H1 (cell line): Measurements from ENCODE around the gene FGF21. TPM values are rescaled to one million over a fixed set of nuclear protein-coding genes. Genes with fewer than 3 reads are reported as not detected.
A peak's percentile ranks its signal among the peaks of the same experiment; 100 is the strongest.

Source experiments
- CTCF ChIA-PET: fragments of 300-600 bp; sonication (Branson Sonifier 250); formaldehyde crosslinking; loops from one replicate; lab custom pipeline; 2021; ENCODE audit not compliant: partially characterized antibody; lab: Charles Lee
- POLR2A ChIA-PET: fragments of 300-600 bp; sonication (Branson Sonifier 250); formaldehyde crosslinking; loops from one replicate; lab custom pipeline; 2021; ENCODE audit warnings: inconsistent platforms; ENCODE audit not compliant: partially characterized antibody; lab: Charles Lee
- DNase-seq, 2 experiments: peaks; one replicate each; pipeline versions ENCODE4 v3.0.0 to v3.0.0-alpha.2; 2010 to 2022; ENCODE audit warnings: low spot score in 2 of 2, low read depth in 1 of 2, mixed read lengths in 1 of 2
- FAIRE-seq: peaks from 2 replicates; lab custom pipeline; 2011; peaks lifted over from hg19 to GRCh38; lab: Jason Lieb, UNC
- H2AFZ ChIP-seq: 2 replicates; pipeline ENCODE4 v1.8.1; 2012; ENCODE audit warnings: low read length, inconsistent platforms
- H2AK5ac ChIP-seq: 2 replicates; pipeline ENCODE4 v1.6.1; 2013; ENCODE audit warnings: low read depth, low read length
- H2BK120ac ChIP-seq: replicated peaks from 2 replicates; pipeline ENCODE3; 2013; ENCODE audit warnings: low read depth, low read length, inconsistent platforms
- H2BK12ac ChIP-seq: 2 replicates; pipeline ENCODE4 v1.6.1; 2013; ENCODE audit warnings: low read depth, low read length
- H2BK15ac ChIP-seq: 2 replicates; pipeline ENCODE4 v1.6.1; 2013; ENCODE audit warnings: low read length
- H2BK20ac ChIP-seq: 2 replicates; pipeline ENCODE4 v1.6.1; 2013; ENCODE audit warnings: low read length
- H2BK5ac ChIP-seq: 2 replicates; pipeline ENCODE4 v1.6.1; 2013; ENCODE audit warnings: low read depth, low read length
- H3K14ac ChIP-seq: 2 replicates; pipeline ENCODE4 v1.6.1; 2013; ENCODE audit warnings: inconsistent platforms; ENCODE audit not compliant: insufficient read length
- H3K18ac ChIP-seq: 2 replicates; pipeline ENCODE4 v1.6.1; 2013; ENCODE audit warnings: low read length; ENCODE audit errors: extremely low read depth
- H3K23ac ChIP-seq: 2 replicates; pipeline ENCODE4 v1.6.1; 2013; ENCODE audit warnings: inconsistent platforms; ENCODE audit not compliant: insufficient read length
- H3K23me2 ChIP-seq: 2 replicates; pipeline ENCODE4 v1.6.1; 2013; ENCODE audit warnings: low read depth, low read length
- H3K27ac ChIP-seq: 2 replicates; pipeline ENCODE4 v1.6.1; 2011; ENCODE audit warnings: low read depth, low read length, inconsistent platforms
- H3K27me3 ChIP-seq, 4 experiments: replicated peaks in 1 of 4; 1 replicate in 1 of 4; 2 replicates in 3 of 4; pipeline versions ENCODE4 v1.6.1 to v1.8.1; 2011 to 2013; ENCODE audit warnings: low read length in 3 of 4, mild to moderate bottlenecking in 3 of 4, inconsistent platforms in 2 of 4, mixed read lengths in 2 of 4, moderate library complexity in 1 of 4; ENCODE audit not compliant: control insufficient read depth in 3 of 4, insufficient read depth in 3 of 4; ENCODE audit errors: extremely low read depth in 1 of 4
- H3K36me3 ChIP-seq, 4 experiments: 2 replicates each; pipeline versions ENCODE4 v1.6.1 to v1.8.1; 2011 to 2013; ENCODE audit warnings: mild to moderate bottlenecking in 4 of 4, low read length in 3 of 4, moderate library complexity in 2 of 4, control low read depth in 1 of 4, inconsistent platforms in 1 of 4; ENCODE audit not compliant: insufficient read depth in 4 of 4, control insufficient read depth in 2 of 4
- H3K4ac ChIP-seq: replicated peaks from 2 replicates; pipeline ENCODE3; 2013; ENCODE audit warnings: low read length, low read depth, mixed read lengths, inconsistent platforms; ENCODE audit not compliant: insufficient read length
- H3K4me1 ChIP-seq, 4 experiments: replicated peaks in 1 of 4; 1 replicate in 1 of 4; 2 replicates in 3 of 4; pipeline versions ENCODE4 v1.6.1 to v1.8.1; 2011 to 2013; ENCODE audit warnings: low read length in 3 of 4, inconsistent platforms in 2 of 4, mixed read lengths in 1 of 4; ENCODE audit not compliant: insufficient read depth in 4 of 4, control insufficient read depth in 3 of 4
- H3K4me2 ChIP-seq, 2 experiments: 2 replicates each; pipeline versions ENCODE4 v1.6.1 to v1.8.1; 2011 to 2013; ENCODE audit warnings: low read depth in 2 of 2, low read length in 2 of 2, control low read depth in 1 of 2, inconsistent platforms in 1 of 2, mild to moderate bottlenecking in 1 of 2; ENCODE audit not compliant: insufficient read depth in 1 of 2
- H3K4me3 ChIP-seq, 4 experiments: fragments of 200-600, 300-600 bp in 1 of 4; sonication (generic), shearing (Covaris generic), sonication (Bioruptor Twin) in 1 of 4; 2 replicates each; pipeline versions ENCODE4 v1.5.1 to v1.8.1; 2011 to 2016; ENCODE audit warnings: low read length in 4 of 4, low read depth in 3 of 4, control low read depth in 2 of 4, inconsistent platforms in 2 of 4, mild to moderate bottlenecking in 2 of 4, mixed read lengths in 1 of 4, moderate library complexity in 1 of 4; ENCODE audit not compliant: insufficient read depth in 2 of 4; ENCODE audit errors: extremely low read depth in 1 of 4
- H3K56ac ChIP-seq: replicated peaks from 2 replicates; pipeline ENCODE3; 2013; ENCODE audit warnings: low read depth, mild to moderate bottlenecking, mixed read lengths, low read length, inconsistent platforms; ENCODE audit not compliant: insufficient read length
- H3K79me1 ChIP-seq: 2 replicates; pipeline ENCODE4 v1.6.1; 2013; ENCODE audit warnings: low read depth, low read length, control low read depth
- H3K79me2 ChIP-seq, 2 experiments: 2 replicates each; pipeline versions ENCODE4 v1.6.1 to v1.8.1; 2012 to 2013; ENCODE audit warnings: low read length in 2 of 2, mild to moderate bottlenecking in 2 of 2, inconsistent platforms in 1 of 2; ENCODE audit not compliant: insufficient read depth in 2 of 2, control insufficient read depth in 1 of 2
- H3K9ac ChIP-seq, 4 experiments: replicated peaks in 1 of 4; 1 replicate in 1 of 4; 2 replicates in 3 of 4; pipeline versions ENCODE4 v1.6.1 to v1.8.1; 2011 to 2013; ENCODE audit warnings: low read depth in 3 of 4, low read length in 3 of 4, control low read depth in 2 of 4, mild to moderate bottlenecking in 2 of 4, moderate library complexity in 2 of 4, inconsistent platforms in 1 of 4; ENCODE audit errors: extremely low read depth in 1 of 4
- H3K9me3 ChIP-seq, 2 experiments: 2 replicates each; pipeline versions ENCODE4 v1.6.1 to v1.8.1; 2012 to 2013; ENCODE audit warnings: mild to moderate bottlenecking in 2 of 2, moderate library complexity in 2 of 2, control low read depth in 1 of 2, inconsistent platforms in 1 of 2, low read depth in 1 of 2, low read length in 1 of 2, mixed read lengths in 1 of 2; ENCODE audit not compliant: insufficient read depth in 2 of 2
- H4K20me1 ChIP-seq, 2 experiments: replicated peaks in 1 of 2; 2 replicates each; pipeline versions ENCODE3 to v1.8.1; 2011 to 2013; ENCODE audit warnings: inconsistent platforms in 2 of 2, low read length in 2 of 2, mild to moderate bottlenecking in 1 of 2; ENCODE audit not compliant: insufficient read depth in 2 of 2, control insufficient read depth in 1 of 2
- H4K5ac ChIP-seq: 2 replicates; pipeline ENCODE4 v1.6.1; 2013; ENCODE audit warnings: low read length, low read depth, mixed read lengths, inconsistent platforms; ENCODE audit not compliant: insufficient read length
- H4K8ac ChIP-seq: 2 replicates; pipeline ENCODE4 v1.8.0; 2013; ENCODE audit warnings: mild to moderate bottlenecking, moderate library complexity, low read length, inconsistent platforms; ENCODE audit not compliant: insufficient read depth; ENCODE audit errors: extremely low read depth
- H4K91ac ChIP-seq: replicated peaks from 2 replicates; pipeline ENCODE3; 2013; ENCODE audit warnings: low read length, mixed read lengths, inconsistent platforms; ENCODE audit not compliant: insufficient read length
- CHD1 ChIP-seq: IDR thresholded peaks from 2 replicates; pipeline ENCODE4 v1.6.1; 2012; ENCODE audit warnings: low read depth, low read length, improper control_type of control experiment
- CHD2 ChIP-seq: IDR thresholded peaks from 2 replicates; pipeline ENCODE4 v1.6.1; 2012; ENCODE audit warnings: low read length, improper control_type of control experiment
- NANOG ChIP-seq: IDR thresholded peaks from 2 replicates; pipeline ENCODE4 v1.6.1; 2011; ENCODE audit warnings: low read length, low read depth, mild to moderate bottlenecking, inconsistent platforms; ENCODE audit not compliant: insufficient read depth, poor library complexity, severe bottlenecking
- SP1 ChIP-seq: IDR thresholded peaks from 2 replicates; pipeline ENCODE4 v1.6.1; 2011; ENCODE audit warnings: low read depth, low read length
- SP2 ChIP-seq: IDR thresholded peaks from 2 replicates; pipeline ENCODE4 v1.6.1; 2012; ENCODE audit warnings: mild to moderate bottlenecking, low read length, inconsistent platforms
- SP4 ChIP-seq: IDR thresholded peaks from 2 replicates; pipeline ENCODE4 v1.6.1; 2012; ENCODE audit warnings: low read length, inconsistent platforms
- TEAD4 ChIP-seq: IDR thresholded peaks from 2 replicates; pipeline ENCODE4 v1.6.1; 2012; ENCODE audit warnings: low read depth, low read length, inconsistent platforms, mixed read lengths
- WGBS, 2 experiments: shearing (Covaris generic) in 1 of 2; methylation state at CpG; one replicate each; pipeline versions ENCODE4 v1.1.6 to v1.1.7; 2013 to 2015; ENCODE audit warnings: low lambda C conversion rate in 2 of 2, mixed read lengths in 2 of 2, inconsistent platforms in 1 of 2, low coverage in 1 of 2, missing lambda C conversion rate in 1 of 2; ENCODE audit not compliant: insufficient replicate concordance in 2 of 2, insufficient coverage in 1 of 2, insufficient read length in 1 of 2; ENCODE audit errors: extremely low coverage in 1 of 2, missing lambda C conversion rate in 1 of 2; 5-methylcytosine and 5-hydroxymethylcytosine counted together
- polyA plus RNA-seq, 7 experiments: library from polyadenylated mRNA; depleted of rRNA in 3 of 7; stranded (reverse) in 5 of 7; unstranded in 2 of 7; fragments of >200 nt in 5 of 7; fragments of 200-250 nt in 2 of 7; gene quantifications; 1 replicate in 5 of 7; 2 replicates in 1 of 7; 4 replicates in 1 of 7; pipeline versions ENCODE4 v1.2.1 to v1.2.3, GENCODE V29; 2011 to 2013; ENCODE audit warnings: missing spikeins in 2 of 7, mixed read lengths in 2 of 7
- total RNA-seq: library from RNA; stranded (reverse); fragmentation: NEBNext Ultra II Directional; extraction: Animal tissue kit (Norgen Biotek cat#: 25700); gene quantifications from 2 replicates; pipeline ENCODE4 v1.2.1, GENCODE V29; 2021
- TF ChIP-seq, protein P1 (sequence below): IDR thresholded peaks from 2 replicates; pipeline ENCODE4 v1.6.1; 2012; ENCODE audit warnings: low read length, inconsistent platforms
- TF ChIP-seq, protein P2 (sequence below): IDR thresholded peaks from 2 replicates; pipeline ENCODE4 v1.6.1; 2012; ENCODE audit warnings: inconsistent platforms

Gene FGF21
- total and polyA plus RNA-seq, 2 of the 8 experiments (the other 6 are each of a cell fraction or from before 2014, with no cell fraction given), result 0.48 to 0.80 TPM

DNA sequence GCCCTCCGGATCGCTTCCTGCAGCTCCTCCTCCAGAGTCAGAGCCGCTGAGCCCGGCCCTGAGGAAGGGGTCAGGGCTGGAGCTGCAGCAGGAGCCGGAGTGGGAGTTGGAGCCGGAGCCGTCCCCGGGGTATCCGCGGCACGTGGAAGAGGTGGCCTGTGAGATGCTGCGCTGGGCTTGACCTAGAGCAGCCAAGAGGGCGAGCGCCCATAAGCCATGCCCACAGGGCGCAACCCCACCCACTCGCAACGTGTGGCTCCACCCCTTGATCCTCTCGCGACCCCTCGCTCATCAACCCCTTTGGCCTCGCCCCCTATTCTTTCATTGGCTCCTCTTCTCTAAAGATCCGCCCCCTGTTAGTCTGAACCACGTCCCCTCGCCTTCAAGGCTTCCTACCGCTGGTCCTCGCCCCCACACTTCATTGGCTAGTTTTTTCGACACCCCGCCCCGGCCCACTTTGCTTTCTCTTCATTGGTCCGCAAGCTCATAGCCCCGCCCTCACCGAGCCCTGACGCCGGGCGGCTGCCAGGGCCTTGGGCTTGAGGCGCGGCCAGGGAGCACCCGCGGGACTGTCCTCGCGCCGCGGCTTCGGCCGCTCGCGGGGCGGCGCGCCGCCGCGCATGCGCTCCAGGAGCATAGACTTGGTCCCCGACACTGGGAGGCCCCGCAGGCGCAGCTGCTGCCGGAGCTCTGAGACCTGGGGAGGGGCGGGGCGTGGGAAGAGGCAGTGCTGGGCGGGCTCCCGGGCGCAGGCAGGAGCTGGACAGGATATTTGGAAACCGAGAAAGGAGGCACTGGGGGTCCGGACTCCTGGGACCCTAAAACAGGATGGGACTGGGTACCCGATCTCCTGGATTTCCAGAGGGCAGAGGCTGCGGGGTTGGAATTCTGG is 41.2 kb upstream of the FGF21 start:
- peak overlapping the region; percentile 67 for H3K56ac ChIP-seq
- H3K27me3 ChIP-seq, result no peaks in the 10 kb centered on the region
- H2BK15ac ChIP-seq, result no peak overlapping the region
- H2BK120ac ChIP-seq, result no peak overlapping the region
- ChIA-PET POLR2A (interaction anchor here (0.6 to 7.7 kb wide), 19 partner anchors 11 to 158 kb away, joined by 3 to 59 read pairs (median 5); partner anchors contain the start of genes CA11, FUT2, IZUMO1 and PPP1R15A), CTCF (interaction anchor here (0.7 to 8.2 kb wide), 9 partner anchors 13 to 68 kb away, joined by 3 to 53 read pairs (median 12); partner anchors contain the start of gene CA11)
- no peak overlapping the region; the same call in 1 of the 2 replicates for H3K18ac ChIP-seq
- FAIRE-seq (no peak), DNase-seq (peak; percentile 98 to 99)
- no peaks in the 10 kb centered on the region for H3K79me2 ChIP-seq
- peak overlapping the region; percentile 76 to 86 (median 82) for H3K4me3 ChIP-seq
- H2BK12ac ChIP-seq, result 0 out of 2 replicates have a peak overlapping the region, but pooled peaks have one; percentile 27
- 4% methylated on average over 40 of the region's 67 CpGs; no CpG with 5 or more reads in 1 of the 2 experiments for WGBS, 2 experiments
- peak overlapping the region; percentile 42 for H3K14ac ChIP-seq
- H3K36me3 ChIP-seq, result no peaks in the 10 kb centered on the region
- H3K79me1 ChIP-seq, result no peaks in the 10 kb centered on the region
- H3K4ac ChIP-seq, result no peak overlapping the region
- H3K9ac ChIP-seq, result peak overlapping the region; percentile 20 to 51 (median 29); a peak in 5 of 7 replicates
- H2AFZ ChIP-seq, result 0 out of 2 replicates have a peak overlapping the region, but pooled peaks have one; percentile 30
- H2AK5ac ChIP-seq, result no peak overlapping the region
- 0 out of 4 replicates have a peak, but pooled peaks cover 0 to 3% of the 10 kb centered on the region in 2 experiments for H3K9me3 ChIP-seq
- H4K5ac ChIP-seq, result peak overlapping the region; percentile 51
- peaks cover 0 to 27% (median 7%) of the 10 kb centered on the region in 4 experiments; a peak in 6 of 7 replicates for H3K4me1 ChIP-seq
- H3K4me2 ChIP-seq, result peak overlapping the region; percentile 78 to 82
- peak overlapping the region; percentile 71; the same call in 1 of the 2 replicates for H2BK5ac ChIP-seq
- no peaks in the 10 kb centered on the region for H4K20me1 ChIP-seq
- peaks cover 19% of the 10 kb centered on the region; the same call in 1 of the 2 replicates for H3K23me2 ChIP-seq
- H2BK20ac ChIP-seq, result no peak overlapping the region
- peak overlapping the region; percentile 74 for H4K91ac ChIP-seq
- H3K27ac ChIP-seq, result peak overlapping the region; percentile 70; the same call in 1 of the 2 replicates
- no peak overlapping the region for H3K23ac ChIP-seq
- peak overlapping the region; percentile 75 for H4K8ac ChIP-seq
- TF ChIP-seq, protein P1, sequence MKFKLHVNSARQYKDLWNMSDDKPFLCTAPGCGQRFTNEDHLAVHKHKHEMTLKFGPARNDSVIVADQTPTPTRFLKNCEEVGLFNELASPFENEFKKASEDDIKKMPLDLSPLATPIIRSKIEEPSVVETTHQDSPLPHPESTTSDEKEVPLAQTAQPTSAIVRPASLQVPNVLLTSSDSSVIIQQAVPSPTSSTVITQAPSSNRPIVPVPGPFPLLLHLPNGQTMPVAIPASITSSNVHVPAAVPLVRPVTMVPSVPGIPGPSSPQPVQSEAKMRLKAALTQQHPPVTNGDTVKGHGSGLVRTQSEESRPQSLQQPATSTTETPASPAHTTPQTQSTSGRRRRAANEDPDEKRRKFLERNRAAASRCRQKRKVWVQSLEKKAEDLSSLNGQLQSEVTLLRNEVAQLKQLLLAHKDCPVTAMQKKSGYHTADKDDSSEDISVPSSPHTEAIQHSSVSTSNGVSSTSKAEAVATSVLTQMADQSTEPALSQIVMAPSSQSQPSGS, result no peak
- TF ChIP-seq CHD2 (0 out of 2 replicates have a peak, but pooled peaks have one; percentile 38), TEAD4 (no peak), CHD1 (no peak), SP2 (peak; percentile 12; the same call in 1 of the 2 replicates), SP4 (peak; percentile 80; the same call in 1 of the 2 replicates), NANOG (no peak), SP1 (peak; percentile 57; the same call in 1 of the 2 replicates)
- TF ChIP-seq, protein P2, sequence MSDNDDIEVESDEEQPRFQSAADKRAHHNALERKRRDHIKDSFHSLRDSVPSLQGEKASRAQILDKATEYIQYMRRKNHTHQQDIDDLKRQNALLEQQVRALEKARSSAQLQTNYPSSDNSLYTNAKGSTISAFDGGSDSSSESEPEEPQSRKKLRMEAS, result no peak
